Measurements from ENCODE around the gene SHB. TPM values are rescaled to one million over a fixed set of nuclear protein-coding genes. Genes with fewer than 3 reads are reported as not detected.
A peak's percentile ranks its signal among the peaks of the same experiment; 100 is the strongest.

Gene SHB
- total and polyA plus RNA-seq, 2 of the 8 experiments (the other 6 are each of a cell fraction or from before 2014, with no cell fraction given): 4.1 to 12.6 TPM

- TF ChIP-seq EGR1 (IDR thresholded peaks at IDR 0.05; ENCODE audit: borderline replicate concordance, low read depth, low read length) (no peak), RAD21 (IDR thresholded peaks at IDR 0.05 in 1 of 2, conservative IDR thresholded peaks at IDR 0.05 in 1 of 2; ENCODE audit: low read depth in 2 of 2, low read length in 2 of 2) (peak; percentile 85 to 92)
- TF ChIP-seq, protein P1, sequence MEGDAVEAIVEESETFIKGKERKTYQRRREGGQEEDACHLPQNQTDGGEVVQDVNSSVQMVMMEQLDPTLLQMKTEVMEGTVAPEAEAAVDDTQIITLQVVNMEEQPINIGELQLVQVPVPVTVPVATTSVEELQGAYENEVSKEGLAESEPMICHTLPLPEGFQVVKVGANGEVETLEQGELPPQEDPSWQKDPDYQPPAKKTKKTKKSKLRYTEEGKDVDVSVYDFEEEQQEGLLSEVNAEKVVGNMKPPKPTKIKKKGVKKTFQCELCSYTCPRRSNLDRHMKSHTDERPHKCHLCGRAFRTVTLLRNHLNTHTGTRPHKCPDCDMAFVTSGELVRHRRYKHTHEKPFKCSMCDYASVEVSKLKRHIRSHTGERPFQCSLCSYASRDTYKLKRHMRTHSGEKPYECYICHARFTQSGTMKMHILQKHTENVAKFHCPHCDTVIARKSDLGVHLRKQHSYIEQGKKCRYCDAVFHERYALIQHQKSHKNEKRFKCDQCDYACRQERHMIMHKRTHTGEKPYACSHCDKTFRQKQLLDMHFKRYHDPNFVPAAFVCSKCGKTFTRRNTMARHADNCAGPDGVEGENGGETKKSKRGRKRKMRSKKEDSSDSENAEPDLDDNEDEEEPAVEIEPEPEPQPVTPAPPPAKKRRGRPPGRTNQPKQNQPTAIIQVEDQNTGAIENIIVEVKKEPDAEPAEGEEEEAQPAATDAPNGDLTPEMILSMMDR (IDR thresholded peaks at IDR 0.05; ENCODE audit: control extremely low read depth in 1 of 3, insufficient read depth in 1 of 3, low read depth in 1 of 3, low read length in 3 of 3): peak; percentile 90 to 98 (median 97)
Measured at GRCh38 chr9:38088006-38088925, 19.2 kb upstream of the SHB start (continued).
